GM18519 (cell line): ENCODE measurements around the gene PAIP2.
"Not testable (repeated sequence)": the region's sequence is repeated elsewhere in the genome, so short reads cannot be mapped to it uniquely, and the experiment has no call there.

Experiments
- ATAC-seq: cut with Tn5 transposase; IDR thresholded peaks from one replicate; pipeline ENCODE4 v1.9.1; 2021; ENCODE audit warnings: mild to moderate bottlenecking, moderate library complexity; ENCODE audit not compliant: unreplicated experiment, low FRiP score

Gene PAIP2

DNA sequence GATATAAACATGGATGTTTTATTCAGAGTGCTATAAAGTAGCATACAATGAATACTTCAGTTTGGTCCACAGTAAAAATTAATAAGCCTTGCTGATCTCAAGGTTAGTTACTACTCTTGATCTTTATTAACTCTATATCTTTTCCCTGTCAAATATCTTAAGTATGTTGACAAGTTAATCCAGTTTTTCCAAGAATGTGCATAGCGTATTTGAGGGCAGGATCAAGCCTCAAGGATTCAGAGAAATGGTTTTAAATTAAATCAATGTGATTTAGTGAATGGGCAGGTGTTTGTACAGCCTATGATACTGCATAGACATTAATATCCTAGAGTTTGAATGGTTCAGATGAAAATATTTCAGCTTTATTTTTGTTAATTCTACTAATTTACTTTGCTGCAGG is 27.4 kb upstream of the PAIP2 start:
- ATAC-seq = no peak

- ATAC-seq = no peak
These were observed 26.5 kb upstream of the PAIP2 start for GRCh38 chr5:139315056-139315615.

DNA sequence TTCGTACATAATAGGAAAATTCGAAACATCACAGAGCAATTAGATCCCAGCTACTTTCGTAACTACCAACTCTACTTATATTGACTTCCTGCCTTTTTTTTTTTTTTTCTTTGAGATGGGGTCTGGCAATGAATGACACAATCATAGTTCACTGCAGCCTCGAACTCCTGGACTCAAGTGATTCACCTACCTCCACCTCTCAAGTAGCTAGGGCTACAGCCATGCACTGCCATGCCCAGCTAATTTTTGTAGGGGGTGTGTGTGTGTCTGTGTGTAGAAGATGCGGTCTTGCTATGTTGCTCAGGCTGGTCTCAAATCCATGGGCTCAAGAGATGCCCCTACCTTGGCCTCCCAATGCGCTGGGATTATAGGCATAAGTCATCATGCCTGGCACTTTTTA is 5.8 kb upstream of the PAIP2 start:
- ATAC-seq = no peak

DNA sequence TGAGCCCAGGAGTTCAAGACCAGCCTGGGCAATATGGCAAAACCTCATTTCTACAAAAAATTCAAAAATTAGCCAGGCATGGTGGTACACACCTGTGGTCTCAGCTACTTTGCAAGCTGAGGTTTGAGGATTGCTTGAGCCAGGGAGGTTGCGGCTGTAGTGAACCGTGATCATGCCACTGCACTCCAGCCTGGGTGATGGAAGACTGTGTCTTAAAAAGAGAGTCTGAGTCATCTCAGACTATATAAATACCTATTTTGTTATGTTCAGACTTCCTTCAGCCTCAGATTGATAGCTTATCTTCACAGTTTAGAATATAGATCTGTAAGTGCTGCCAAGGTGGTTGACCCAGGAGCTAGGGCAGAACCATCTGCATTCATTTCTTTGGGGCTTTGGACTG is 1.6 kb upstream of the PAIP2 start:
- ATAC-seq = no peak

DNA sequence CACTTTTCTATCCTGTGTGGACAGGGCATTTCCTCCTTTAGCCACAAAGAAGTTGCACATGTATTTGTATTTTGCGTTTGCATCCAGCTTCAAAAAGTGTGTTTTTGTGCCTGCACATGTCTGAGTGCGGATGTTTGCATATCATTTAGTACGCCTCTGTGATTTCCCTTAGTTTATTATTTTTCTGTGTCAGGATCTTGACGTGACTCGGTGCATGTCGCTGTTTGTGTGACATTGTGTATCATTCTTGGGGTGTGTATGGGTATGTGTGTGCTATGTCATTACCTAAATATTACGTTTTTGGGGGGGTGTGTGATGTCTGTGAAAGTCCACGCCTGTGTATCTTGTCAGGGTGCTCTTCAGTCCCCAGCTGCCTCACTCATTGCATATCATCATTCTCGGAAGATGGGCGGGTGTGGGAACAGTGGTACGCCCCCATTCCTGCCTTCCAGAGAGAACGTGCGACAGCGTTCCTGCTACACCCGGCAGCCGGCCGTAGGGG is 416 bp upstream of the PAIP2 start:
- ATAC-seq = no peak

GRCh38 chr5:139342423-139342723 is 719 bp downstream of the PAIP2 start:
- ATAC-seq = no peak

- no peak for ATAC-seq
These were observed 1.8 kb downstream of the PAIP2 start for GRCh38 chr5:139343476-139343875.

DNA sequence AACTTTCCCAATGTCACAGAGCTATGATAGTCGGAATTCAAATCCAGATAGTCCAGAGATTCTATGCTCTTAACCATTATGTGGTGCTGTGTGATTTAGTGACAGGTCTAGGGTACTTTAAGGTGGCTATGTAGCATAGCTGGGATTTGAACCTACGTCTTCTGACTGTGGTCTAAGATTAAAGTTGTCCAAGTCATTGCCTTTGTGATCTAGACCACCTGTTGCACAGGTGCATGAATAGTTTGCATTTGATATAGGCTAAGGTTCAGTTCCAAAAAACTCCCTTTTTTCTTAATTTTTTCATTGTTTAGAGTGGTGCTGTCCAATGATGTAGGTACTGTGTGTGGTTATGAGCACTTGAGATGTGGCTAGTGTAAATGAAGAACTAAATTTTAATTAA is 2.5 kb downstream of the PAIP2 start:
- ATAC-seq = no peak

GRCh38 chr5:139345442-139345841 is 3.8 kb downstream of the PAIP2 start:
- ATAC-seq = not testable (repeated sequence)

DNA sequence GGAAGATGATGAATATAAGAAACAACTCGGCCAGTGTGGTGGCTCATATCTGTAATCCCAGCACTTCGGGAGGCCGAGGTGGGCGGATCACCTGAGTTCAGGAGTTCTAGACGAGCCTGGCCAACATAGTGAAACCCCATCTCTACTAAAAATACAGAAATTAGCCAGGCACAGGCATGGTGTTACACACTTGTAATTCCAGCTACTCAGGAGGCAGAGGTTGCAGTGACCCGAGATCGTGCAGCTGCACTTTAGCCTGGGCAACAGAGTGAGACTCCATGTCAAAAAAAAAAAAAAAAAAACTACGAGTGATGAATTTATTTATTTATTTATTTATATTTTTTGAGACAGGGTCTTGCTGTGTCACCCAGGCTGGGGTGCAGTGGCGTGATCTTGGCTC is 6.2 kb downstream of the PAIP2 start:
- ATAC-seq = not testable (repeated sequence)

DNA sequence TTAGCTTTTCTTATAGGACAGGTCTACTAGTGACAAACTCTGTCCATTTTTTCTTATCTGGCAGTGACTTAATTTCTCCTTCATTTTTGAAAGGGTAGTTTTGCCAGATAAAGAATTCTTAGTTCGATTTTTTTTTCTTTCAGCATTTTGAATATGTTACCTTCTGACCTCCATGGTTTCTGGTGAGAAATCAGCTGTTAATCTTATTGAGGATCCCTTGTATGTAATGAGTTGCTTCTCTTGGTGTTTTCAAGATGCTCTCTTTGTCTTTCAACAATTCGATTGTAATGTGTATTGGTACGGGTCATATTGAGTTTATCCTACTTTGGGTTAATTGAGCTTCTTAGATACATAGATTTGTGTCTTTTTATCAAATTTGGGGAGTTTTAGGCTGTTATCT is 12.5 kb downstream of the PAIP2 start:
- no peak for ATAC-seq

DNA sequence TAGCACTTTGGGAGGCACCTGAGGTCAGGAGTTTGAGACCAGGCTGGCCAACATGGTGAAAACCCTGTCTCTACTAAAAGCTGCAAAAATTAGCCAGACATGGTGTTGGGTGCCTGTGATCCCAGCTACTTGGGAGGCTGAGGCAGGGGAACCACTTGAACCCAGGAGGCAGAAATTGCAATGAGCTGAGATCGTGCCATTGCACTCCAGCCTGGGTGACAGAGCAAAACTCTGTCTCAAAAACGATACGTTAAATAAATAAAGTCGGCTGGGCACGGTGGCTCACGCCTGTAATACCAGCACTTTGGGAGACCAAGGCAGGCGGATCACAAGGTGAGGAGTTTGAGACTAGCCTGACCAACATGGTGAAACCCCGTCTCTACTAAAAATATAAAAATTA is 14.2 kb downstream of the PAIP2 start:
- not testable (repeated sequence) for ATAC-seq

DNA sequence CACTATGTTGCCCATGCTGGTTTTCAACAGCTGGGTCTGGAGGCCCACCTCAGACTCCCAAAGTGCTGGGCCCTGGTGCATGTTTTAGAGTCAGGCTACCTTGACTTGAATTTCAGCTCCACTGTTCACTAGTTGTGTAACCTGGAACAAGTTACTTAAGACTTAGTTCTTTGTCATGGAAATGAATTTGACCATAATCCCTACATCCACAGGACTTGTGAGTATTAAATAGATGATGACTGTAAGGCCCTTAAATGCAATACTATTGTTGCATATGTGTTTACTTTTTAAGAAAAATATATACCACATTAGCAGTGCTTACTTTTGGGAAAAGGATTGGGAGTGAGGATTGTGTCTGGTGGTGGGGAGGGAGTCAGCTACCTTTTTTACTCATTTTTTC is 16.4 kb downstream of the PAIP2 start:
- no peak for ATAC-seq

GRCh38 chr5:139360384-139360783 is 18.7 kb downstream of the PAIP2 start:
- no peak for ATAC-seq

DNA sequence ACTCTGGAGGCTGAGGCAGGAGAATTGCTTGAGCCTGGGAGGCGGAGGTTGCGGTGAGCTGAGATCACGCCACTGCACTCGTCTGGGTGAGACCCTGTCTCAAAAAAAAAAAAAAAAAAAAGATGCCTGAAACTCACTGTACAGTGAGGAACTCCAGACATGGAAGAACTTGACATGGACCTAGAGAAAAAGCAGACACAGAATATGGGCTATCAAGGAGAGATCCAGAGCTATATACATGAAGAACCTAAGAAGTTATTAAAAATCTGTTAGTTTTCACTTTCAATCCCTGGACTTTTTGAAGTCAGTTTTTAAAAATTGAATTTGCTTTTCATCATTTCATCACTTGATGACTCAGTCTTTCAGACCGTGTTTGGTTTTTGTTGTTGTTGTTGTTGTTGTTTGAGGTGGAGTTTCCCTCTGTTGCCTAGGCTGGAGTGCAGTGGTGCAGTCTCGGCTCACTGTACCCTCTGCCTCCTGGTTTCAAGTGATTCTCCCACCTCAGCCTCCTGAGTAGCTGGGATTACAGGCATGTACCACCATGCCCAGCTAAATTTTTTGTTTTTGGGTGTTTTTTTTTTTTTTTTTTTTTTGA is 20.3 kb downstream of the PAIP2 start:
- ATAC-seq = no peak

- no peak for ATAC-seq
These were observed 22.3 kb downstream of the PAIP2 start for GRCh38 chr5:139363937-139364336.

- ATAC-seq = no peak
These were observed 22.8 kb downstream of the PAIP2 start for GRCh38 chr5:139364466-139364865.

GRCh38 chr5:139368613-139369012 is 27.0 kb downstream of the PAIP2 start:
- ATAC-seq = no peak

GRCh38 chr5:139369181-139369580 is 27.5 kb downstream of the PAIP2 start:
- ATAC-seq = no peak

DNA sequence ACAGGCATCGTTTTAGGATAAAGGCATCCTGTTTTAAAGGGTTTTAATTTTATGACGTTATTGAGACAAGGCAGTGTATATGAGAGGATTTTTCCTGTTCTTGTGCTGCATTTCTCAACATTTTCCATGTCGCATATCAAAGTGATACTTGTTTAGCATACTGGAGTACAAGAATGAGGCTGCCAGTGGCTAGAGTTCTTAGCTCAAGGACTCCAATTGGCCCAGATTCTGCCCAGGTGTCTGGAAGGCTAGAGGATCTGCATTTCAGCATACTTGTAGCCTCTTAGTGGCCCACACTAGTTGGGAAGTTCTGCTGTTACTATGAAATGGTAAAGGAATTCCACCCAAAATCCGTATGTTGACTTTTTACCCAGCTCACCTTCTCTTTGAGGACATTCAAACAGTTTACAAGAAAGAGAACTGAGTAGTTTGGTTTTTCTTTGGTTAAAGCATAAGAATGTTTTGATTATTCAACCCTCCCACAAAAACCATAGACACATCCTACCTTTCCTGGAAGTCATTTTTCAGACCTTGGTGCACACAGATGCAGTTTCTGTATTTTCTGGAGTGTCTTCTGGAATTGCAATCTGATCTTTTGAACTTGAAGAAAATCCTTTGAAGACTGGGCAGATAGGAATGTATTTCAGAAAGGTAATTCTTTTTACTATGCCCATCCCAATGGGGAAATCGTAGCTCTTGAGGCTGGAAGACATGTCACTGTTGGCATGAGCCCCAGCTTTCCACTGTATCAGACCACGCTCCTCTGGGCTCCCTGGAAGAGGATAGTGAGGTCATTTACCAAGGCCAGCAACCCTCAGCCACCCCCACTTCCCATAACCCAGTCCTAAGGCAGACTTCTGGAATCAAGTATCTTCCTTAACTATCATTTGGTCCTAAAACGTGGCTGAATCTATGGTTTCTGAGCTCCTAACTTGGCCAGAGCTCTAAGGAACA is 30.1 kb downstream of the PAIP2 start:
- no peak for ATAC-seq

DNA sequence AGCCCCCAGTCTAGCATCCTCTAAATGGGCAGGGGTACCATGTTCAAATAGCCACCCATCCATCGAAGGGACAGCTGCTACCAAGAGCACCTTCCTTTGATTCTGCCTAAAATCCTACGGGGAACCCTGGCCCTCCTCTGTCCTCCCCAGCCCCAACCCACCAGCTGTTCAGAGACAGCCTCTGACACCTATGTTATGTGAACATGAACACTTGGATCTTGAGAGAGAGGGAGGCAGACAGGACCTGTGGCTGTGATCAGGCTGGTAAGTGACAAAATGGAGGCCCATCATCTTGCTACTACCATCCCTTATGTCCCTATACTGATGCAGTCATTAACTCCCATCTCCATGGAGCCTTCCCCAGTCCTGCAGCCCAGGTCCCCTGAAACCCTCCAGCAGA is 33.3 kb downstream of the PAIP2 start:
- ATAC-seq = no peak

GRCh38 chr5:139376364-139376763 is 34.7 kb downstream of the PAIP2 start:
- ATAC-seq = no peak
